Activated naive CD4-positive, alpha-beta T cell treated with anti-CD3 and anti-CD28 coated beads, Interleukin-2, amount 50 U/mL, for 24 hours (primary cell): Measurements from ENCODE around the gene PLAAT4.
A peak's percentile ranks its signal among the peaks of the same experiment; 100 is the strongest.
"Not testable (repeated sequence)": the region's sequence is repeated elsewhere in the genome, so short reads cannot be mapped to it uniquely, and the experiment has no call there.

Experiments used
- H3K27ac Mint-ChIP-seq: one replicate; pipeline ENCODE4 v1.8.0; 2021; ENCODE audit warnings: mild to moderate bottlenecking, mixed read lengths
- H3K27me3 Mint-ChIP-seq: one replicate; pipeline ENCODE4 v1.8.0; 2021; ENCODE audit warnings: mixed read lengths
- H3K36me3 Mint-ChIP-seq: one replicate; pipeline ENCODE4 v1.8.0; 2021; ENCODE audit warnings: mixed read lengths
- H3K4me1 Mint-ChIP-seq: one replicate; pipeline ENCODE4 v1.8.0; 2021; ENCODE audit warnings: mixed read lengths
- H3K4me3 Mint-ChIP-seq: one replicate; pipeline ENCODE4 v1.8.0; 2021; ENCODE audit warnings: mild to moderate bottlenecking, mixed read lengths
- H3K9me3 Mint-ChIP-seq: one replicate; pipeline ENCODE4 v1.8.0; 2021; ENCODE audit warnings: mixed read lengths

PLAAT4 gene

DNA sequence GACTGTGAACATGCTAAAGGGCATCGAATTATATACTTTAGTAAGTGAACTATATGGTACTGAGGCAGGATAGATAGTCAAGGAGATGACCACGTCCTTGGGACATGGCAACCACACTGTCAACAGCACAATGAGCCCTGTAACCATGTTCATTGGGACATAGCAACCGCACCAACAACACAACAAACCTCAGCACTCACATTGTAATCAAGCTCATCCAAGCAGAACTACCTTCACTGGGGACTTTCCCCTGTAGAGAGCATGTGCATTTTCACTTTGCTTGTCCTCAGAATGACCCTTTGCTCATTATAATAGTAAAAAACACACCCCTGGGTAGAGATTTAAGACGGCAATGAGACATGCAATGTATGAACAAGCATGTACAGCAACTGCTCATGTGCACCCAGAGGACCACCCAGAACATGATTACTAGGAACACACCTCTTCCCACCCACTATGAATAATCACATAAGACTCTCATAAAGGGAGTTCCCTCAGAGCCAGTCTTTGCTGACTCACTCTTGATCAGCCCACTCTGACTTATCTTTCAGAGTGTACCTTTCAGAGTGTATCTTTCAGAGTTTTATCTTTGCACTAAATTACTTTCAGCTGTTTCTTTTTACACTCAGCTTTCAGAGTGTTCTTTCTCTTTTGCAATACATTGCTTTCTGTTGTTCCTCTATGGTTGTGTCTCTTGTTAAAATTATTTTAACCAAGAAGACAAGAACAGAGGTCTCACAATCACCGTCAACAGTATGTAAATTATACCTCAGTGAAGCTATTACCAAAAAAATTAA is 30.6 kb downstream of the PLAAT4 start:
- Mint-ChIP-seq H3K4me1 (peaks cover 57% of the 10 kb centered on the region), H3K9me3 (no peaks in the 10 kb centered on the region), H3K27me3 (no peaks in the 10 kb centered on the region), H3K27ac (peak overlapping the region; percentile 92), H3K4me3 (peak overlapping the region; percentile 57), H3K36me3 (no peaks in the 10 kb centered on the region)

DNA sequence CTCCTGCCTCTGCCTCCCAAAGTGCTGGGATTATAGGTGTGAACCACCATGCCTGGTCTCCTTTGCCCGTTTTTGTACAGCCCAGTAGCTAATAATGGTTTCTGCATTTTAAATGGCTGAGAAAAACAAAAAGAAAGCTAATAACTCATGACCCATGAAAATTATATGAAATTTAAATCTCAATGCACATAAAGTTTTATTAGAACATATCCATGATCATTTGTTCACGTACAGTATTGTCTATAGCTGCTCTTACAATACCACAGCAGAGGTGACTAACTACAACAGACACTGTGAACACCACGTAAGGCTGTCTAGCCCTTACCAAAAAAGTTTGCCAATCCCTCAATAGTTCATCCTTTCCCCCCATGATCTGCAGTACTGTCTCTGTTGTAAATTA is 33.0 kb downstream of the PLAAT4 start:
- no peaks in the 10 kb centered on the region for H3K9me3 Mint-ChIP-seq

DNA sequence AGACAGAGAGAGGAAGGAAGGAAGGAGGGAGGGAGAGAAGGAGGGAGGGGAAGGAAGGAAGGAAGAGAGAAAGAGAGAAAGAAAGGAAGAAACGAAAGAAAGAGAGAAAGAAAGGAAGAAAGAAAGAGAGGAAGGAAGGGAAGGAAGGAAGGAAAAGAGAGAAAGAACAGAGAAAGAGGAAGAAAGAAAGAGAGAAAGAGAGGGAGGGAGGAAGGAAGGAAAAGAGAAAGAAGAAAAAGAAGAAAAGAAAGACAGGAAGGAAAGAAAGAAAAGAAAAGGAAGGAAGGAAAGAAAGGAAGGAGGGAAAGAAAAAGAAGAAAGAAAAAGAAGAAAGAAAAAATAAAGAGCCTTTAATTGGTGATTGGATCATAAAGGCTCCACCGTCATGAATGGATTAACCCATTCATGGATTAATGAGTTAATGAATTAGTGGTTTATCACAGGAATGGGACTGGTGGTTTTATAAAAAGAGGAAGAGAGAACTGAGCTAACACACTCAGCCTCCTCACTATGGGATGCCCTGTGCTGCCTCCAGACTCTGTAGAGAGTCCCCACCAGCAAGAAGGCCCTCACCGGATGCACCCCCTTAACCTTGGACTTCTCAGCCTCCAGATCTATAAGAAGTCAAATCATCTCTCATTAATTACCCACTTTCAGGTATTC is 35.5 kb downstream of the PLAAT4 start:
- Mint-ChIP-seq H3K27ac (no peak overlapping the region), H3K9me3 (no peaks in the 10 kb centered on the region), H3K27me3 (no peaks in the 10 kb centered on the region), H3K4me3 (no peak overlapping the region), H3K36me3 (no peaks in the 10 kb centered on the region), H3K4me1 (peaks cover 51% of the 10 kb centered on the region)

More for the DNA sequence above, 33.0 kb downstream of the PLAAT4 start:
- H3K4me1 Mint-ChIP-seq: peaks cover 56% of the 10 kb centered on the region
- H3K36me3 Mint-ChIP-seq: no peaks in the 10 kb centered on the region
- H3K4me3 Mint-ChIP-seq: no peak overlapping the region
- H3K27me3 Mint-ChIP-seq: no peaks in the 10 kb centered on the region
- no peak overlapping the region for H3K27ac Mint-ChIP-seq

DNA sequence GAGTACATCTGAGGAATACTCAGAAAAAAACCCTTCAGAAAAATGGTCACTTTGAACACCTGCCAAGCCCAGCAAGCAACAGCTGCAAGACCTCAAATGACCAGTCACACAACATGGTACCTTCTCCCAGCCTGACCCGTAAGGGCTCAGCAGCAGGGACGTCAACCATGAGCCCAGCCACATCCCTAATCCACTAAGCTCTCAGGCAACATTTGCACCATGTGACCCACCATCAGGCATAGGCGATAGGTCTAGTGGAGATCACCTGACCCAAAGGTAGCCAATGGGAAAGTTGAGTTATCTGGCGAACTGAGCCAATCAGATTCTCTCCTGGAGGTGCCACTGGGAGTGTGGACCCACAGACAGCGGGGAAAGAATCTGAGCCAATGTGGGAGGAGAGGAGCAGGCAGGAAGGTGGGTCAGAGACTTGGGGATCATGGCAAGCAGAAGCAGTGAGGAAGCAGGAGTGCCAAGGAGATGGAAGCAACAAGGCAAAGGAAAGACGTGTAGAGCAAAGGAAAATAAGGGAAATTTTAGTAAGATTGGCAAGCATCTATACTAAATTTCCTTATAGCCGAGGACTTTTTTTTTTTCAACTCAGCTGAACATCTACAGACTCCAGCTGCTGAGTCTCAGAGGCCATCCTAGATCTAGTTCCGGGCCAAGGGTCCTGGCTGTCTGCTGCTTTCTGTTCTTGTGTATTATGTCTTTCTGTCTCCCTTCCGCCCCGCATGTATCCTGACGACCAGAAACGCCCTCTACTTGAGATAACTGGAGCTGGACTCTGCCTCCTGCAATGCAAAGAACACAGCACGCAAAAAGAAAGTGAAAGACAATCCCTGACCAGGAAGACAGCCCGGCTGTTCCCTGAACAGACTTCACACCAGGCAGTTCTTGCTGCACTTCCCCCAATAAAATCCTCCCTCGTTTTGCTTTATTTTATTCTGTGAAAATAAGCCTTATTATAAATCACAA is 37.6 kb downstream of the PLAAT4 start:
- H3K36me3 Mint-ChIP-seq: peaks cover 5% of the 10 kb centered on the region
- no peaks in the 10 kb centered on the region for H3K27me3 Mint-ChIP-seq
- no peaks in the 10 kb centered on the region for H3K9me3 Mint-ChIP-seq
- H3K27ac Mint-ChIP-seq: peak overlapping the region; percentile 87
- H3K4me1 Mint-ChIP-seq: peaks cover 38% of the 10 kb centered on the region
- peak overlapping the region; percentile 83 for H3K4me3 Mint-ChIP-seq

DNA sequence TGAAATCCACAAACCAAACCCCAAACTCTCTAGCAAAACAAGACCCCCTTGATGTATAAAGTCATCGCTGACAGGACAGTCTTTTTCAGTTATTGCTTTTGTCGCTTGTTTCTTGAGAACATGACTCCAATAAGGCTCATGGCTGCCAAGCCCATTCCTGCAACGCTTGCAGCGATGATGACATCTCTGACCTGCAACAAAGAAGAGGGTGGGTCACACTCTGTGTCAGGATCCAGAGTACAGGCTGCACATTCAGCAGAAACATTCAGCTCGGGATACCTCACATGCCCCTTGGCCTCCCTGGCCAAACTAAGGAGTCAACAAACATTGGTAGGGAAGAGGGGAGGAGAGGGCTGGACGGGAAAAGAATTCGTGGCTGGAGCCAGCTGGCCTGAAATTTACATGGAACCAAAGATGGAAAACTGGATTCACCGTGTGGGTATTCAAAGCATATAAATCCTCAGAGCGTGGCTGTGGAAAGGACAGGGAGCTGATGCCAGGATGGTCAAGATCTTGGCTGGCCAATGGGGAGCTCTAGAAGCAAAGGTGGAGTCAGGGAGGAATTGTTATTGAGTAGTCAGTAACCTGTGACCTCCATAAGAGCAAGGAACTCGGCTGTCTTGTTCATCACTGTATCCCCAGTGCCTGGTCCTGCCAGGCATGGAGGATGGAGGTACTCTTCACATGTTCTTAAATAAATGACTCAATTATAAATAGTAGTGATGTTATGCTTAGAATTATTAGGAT is 38.4 kb downstream of the PLAAT4 start:
- no peaks in the 10 kb centered on the region for H3K27me3 Mint-ChIP-seq
- H3K4me1 Mint-ChIP-seq: peaks cover 38% of the 10 kb centered on the region
- peak overlapping the region; percentile 87 for H3K27ac Mint-ChIP-seq
- peak overlapping the region; percentile 83 for H3K4me3 Mint-ChIP-seq
- H3K9me3 Mint-ChIP-seq: no peaks in the 10 kb centered on the region
- peaks cover 5% of the 10 kb centered on the region for H3K36me3 Mint-ChIP-seq

DNA sequence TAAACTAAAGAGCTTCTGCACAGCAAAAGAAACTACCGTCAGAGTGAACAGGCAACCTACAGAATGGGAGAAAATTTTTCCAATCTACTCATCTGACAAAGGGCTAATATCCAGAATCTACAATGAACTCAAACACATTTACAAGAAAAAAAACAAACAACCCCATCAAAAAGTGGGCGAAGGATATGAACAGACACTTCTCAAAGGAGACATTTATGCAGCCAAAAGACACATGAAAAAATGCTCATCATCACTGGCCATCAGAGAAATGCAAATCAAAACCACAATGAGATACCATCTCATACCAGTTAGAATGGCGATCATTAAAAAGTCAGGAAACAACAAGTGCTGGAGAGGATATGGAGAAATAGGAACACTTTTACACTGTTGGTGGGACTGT is 42.3 kb downstream of the PLAAT4 start:
- H3K27me3 Mint-ChIP-seq, H3K9me3 Mint-ChIP-seq, H3K4me3 Mint-ChIP-seq, H3K27ac Mint-ChIP-seq: not testable (repeated sequence)
- peaks cover 32% of the 10 kb centered on the region for H3K4me1 Mint-ChIP-seq
- H3K36me3 Mint-ChIP-seq: peaks cover 11% of the 10 kb centered on the region

DNA sequence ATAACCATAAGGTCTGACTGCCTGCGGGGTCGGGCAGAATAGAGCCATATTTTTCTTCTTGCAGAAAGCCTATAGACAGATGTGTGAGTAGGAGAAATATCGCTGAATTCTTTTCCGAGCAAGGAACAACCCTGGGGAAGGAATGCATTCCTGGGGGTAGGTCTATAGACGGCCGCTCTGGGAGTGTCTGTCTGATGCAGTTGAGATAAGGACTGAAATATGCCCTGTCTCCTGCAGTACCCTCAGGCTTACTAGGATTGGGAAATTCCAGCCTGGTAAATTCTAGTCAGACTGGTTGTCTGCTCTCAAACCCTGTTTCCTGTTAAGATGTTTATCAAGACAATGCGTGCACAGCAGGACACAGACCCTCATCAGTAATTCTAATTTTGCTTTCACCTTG is 44.6 kb downstream of the PLAAT4 start:
- peaks cover 14% of the 10 kb centered on the region for H3K4me1 Mint-ChIP-seq
- H3K27ac Mint-ChIP-seq, H3K27me3 Mint-ChIP-seq, H3K4me3 Mint-ChIP-seq, H3K9me3 Mint-ChIP-seq: not testable (repeated sequence)
- peaks cover 11% of the 10 kb centered on the region for H3K36me3 Mint-ChIP-seq

DNA sequence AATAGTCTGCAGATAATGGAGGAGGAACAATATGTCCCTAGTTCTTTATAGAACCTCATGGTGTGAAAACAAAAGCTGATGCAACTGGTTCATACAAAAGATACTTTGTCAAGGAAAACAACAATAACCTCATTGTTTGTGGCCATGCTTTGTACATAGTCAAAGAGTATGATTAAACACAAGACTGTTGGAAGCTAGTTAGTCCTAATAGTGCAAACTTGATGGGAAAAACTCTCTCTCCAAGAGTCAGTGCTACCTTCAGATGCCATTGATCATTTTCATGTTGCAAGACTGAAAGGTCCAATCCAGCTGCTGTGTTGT is 46.7 kb downstream of the PLAAT4 start:
- peaks cover 5% of the 10 kb centered on the region for H3K9me3 Mint-ChIP-seq
- no peak overlapping the region for H3K4me3 Mint-ChIP-seq
- peaks cover 14% of the 10 kb centered on the region for H3K4me1 Mint-ChIP-seq
- no peaks in the 10 kb centered on the region for H3K27me3 Mint-ChIP-seq
- peaks cover 12% of the 10 kb centered on the region for H3K36me3 Mint-ChIP-seq
- no peak overlapping the region for H3K27ac Mint-ChIP-seq

DNA sequence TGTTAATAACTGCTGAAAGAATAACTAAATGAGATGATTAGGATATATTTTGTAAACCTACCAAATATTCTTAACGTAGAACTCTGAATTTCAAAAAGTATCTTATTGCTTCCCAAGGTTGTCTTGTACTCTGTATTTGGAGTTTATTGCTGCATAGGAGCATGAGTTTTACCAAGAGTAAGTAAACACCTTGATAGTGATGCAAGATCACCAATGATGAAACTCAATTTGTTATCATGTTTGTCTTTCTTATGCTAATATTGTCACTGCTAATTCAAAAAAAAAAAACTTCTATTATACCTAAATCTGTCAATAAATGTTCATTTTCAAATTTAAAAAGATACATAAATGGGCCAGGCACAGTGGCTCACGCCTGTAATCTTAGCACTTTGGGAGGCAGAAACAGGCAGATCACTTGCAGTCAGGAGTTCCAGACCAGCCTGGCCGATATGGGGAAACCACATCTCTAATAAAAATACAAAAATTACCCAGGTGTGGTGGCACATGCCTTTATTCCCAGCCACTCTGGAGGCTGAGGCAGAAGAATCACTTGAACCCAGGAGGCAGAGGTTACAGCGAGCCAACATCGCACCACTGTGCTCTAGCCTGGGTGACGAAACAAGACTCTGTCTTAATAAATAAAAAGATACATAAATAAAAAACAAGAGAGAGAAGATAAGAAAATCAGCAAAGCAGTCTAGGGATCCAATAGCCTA is 50.0 kb downstream of the PLAAT4 start:
- peaks cover 14% of the 10 kb centered on the region for H3K4me1 Mint-ChIP-seq
- no peaks in the 10 kb centered on the region for H3K27me3 Mint-ChIP-seq
- peaks cover 6% of the 10 kb centered on the region for H3K36me3 Mint-ChIP-seq
- no peak overlapping the region for H3K27ac Mint-ChIP-seq
- H3K4me3 Mint-ChIP-seq: no peak overlapping the region
- H3K9me3 Mint-ChIP-seq: no peaks in the 10 kb centered on the region

DNA sequence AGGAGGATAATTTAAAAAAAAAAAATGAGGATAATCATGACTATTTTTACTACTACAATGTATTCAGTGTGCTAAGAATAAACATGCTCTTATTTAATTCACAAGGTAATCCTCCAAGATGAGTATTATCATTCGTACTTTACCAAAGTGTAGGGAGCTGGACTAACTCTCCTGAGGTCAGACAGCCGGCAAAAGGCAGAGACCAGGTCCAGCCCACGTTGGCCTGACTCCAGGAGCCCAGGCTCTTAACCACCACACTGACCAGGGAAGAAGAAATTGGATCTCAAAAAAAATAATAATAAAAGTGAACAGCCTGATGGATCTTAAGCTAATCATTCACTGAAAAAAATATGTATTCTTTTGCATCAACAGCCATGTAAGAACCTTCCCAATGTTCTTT is 52.4 kb downstream of the PLAAT4 start:
- Mint-ChIP-seq H3K9me3 (no peaks in the 10 kb centered on the region), H3K4me1 (no peaks in the 10 kb centered on the region), H3K27ac (no peak overlapping the region), H3K36me3 (peaks cover 4% of the 10 kb centered on the region), H3K4me3 (no peak overlapping the region), H3K27me3 (no peaks in the 10 kb centered on the region)

DNA sequence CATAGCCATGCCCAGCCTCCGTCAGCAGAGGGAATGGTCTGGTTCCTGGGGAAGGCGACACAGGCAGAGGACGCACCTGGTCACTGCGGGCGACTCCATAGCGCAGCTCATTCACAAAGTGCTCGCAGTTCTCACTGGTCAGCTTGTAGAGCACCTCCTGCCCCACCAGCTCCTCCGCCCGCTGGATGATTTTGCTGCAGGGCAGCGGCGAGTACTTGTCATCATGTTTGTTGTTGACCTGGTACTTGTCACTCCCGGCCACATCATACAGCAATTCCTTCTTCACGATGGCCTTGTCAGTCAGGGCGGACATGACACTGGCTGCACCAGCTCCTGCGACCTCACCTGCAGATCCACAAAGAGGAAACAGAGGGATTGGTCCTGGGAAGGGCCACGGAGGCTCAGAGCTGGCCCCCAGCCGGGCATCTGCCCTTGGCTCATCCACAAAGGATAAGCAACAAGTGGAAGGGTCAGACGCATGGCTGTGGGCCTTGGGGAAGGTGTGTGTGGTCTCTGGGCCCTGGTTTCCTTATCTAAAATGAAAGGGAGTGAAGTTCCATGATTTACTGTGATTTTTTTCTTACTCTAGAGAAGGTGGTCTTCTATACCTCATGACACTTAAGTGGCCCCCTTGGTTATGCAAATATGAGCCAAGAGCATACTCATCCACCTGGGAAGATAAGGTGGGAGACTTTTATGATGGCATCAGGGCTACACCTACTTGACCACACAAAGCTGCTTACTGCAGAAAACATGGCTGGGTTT is 53.6 kb downstream of the PLAAT4 start:
- Mint-ChIP-seq H3K36me3 (peaks cover 5% of the 10 kb centered on the region), H3K4me3 (no peak overlapping the region), H3K27me3 (no peaks in the 10 kb centered on the region), H3K4me1 (no peaks in the 10 kb centered on the region), H3K9me3 (no peaks in the 10 kb centered on the region), H3K27ac (no peak overlapping the region)

DNA sequence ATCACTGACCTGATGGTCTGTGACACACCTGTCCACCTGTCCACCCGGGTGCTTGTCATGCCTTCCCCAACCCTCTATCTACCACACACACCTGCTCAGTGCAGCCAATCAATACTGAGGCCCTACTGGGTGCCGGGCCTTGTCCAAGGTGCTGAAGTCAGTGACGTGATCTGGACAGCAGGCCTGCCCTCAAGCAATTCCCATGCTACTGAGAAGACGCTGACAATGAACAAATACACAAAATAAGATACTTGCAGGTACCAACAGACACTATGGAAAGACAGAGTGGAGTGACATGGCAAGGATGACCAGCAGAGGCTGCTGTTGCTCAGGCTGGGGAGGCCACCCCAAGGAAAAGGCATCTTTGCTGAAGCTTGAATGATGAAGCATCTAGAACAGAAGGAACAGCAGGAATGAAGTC is 56.4 kb downstream of the PLAAT4 start:
- Mint-ChIP-seq H3K9me3 (no peaks in the 10 kb centered on the region), H3K27me3 (no peaks in the 10 kb centered on the region), H3K36me3 (peaks cover 2% of the 10 kb centered on the region), H3K4me1 (no peaks in the 10 kb centered on the region), H3K4me3 (no peak overlapping the region), H3K27ac (no peak overlapping the region)

DNA sequence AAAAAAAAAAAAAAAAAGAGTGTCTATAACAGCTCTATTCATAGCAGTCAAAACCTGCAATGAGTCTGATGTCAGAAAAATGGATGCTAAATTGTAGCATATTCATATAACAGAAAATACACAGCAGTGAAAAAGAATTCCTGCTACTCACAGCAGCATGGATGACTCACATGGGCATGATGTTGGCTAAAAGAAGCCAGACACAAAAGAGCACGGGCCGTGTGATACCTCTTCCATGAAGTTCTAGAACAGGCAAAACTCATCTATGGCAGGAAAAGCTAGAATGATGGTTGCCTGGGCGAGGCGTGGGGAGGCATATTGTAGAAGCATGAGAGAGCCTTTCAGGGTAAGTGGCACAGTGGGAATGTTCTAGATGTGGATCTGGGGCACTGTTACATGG is 58.7 kb downstream of the PLAAT4 start:
- Mint-ChIP-seq H3K4me3 (no peak overlapping the region), H3K27ac (no peak overlapping the region), H3K27me3 (no peaks in the 10 kb centered on the region), H3K4me1 (no peaks in the 10 kb centered on the region), H3K9me3 (no peaks in the 10 kb centered on the region), H3K36me3 (peaks cover 2% of the 10 kb centered on the region)
